H1 (cell line): ENCODE data around the gene FA2H.

Source experiments
- KDM4A ChIP-seq: IDR thresholded peaks from one replicate; pipeline ENCODE4 v1.7.1; 2012; ENCODE audit warnings: low read depth, mild to moderate bottlenecking, moderate library complexity, low read length, inconsistent platforms; ENCODE audit not compliant: severe bottlenecking
- POLR2AphosphoS5 ChIP-seq: IDR thresholded peaks from 2 replicates; pipeline ENCODE4 v1.6.1; 2011; ENCODE audit warnings: low read depth, low read length
- TEAD4 ChIP-seq: IDR thresholded peaks from 2 replicates; pipeline ENCODE4 v1.6.1; 2012; ENCODE audit warnings: low read depth, low read length, inconsistent platforms, mixed read lengths
- TF ChIP-seq, protein P1 (sequence below): IDR thresholded peaks from 2 replicates; pipeline ENCODE4 v1.6.1; 2012; ENCODE audit warnings: inconsistent platforms
- TF ChIP-seq, protein P2 (sequence below), 3 experiments: IDR thresholded peaks; 1 replicate in 2 of 3; 2 replicates in 1 of 3; pipeline versions ENCODE4 v1.5.1 to v1.6.1; 2011; ENCODE audit warnings: low read length in 3 of 3, mild to moderate bottlenecking in 3 of 3, inconsistent platforms in 2 of 3, low read depth in 1 of 3, moderate library complexity in 1 of 3; ENCODE audit not compliant: insufficient read depth in 1 of 3; ENCODE audit errors: control extremely low read depth in 1 of 3

DNA sequence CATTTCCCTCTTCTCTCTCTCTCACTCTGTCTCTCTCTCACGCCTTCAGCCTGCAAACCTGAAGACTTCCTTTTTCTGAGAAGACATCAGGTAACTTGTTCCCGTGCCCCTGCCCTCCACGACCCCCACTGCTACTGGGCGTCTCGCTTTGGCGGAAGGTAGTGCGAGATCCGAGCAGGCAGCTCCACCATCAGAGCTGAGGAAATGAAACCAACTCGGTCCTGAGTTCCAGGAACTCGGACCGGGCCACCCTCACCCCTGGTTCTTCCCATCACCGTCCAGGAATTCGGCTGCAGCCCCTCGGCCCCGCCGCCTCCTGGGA, 74.5 kb downstream of the FA2H start:
- TF ChIP-seq, protein P1, sequence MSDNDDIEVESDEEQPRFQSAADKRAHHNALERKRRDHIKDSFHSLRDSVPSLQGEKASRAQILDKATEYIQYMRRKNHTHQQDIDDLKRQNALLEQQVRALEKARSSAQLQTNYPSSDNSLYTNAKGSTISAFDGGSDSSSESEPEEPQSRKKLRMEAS: no peak
- TF ChIP-seq POLR2AphosphoS5 (no peak), TEAD4 (no peak), KDM4A (no peak)
- TF ChIP-seq, protein P2, sequence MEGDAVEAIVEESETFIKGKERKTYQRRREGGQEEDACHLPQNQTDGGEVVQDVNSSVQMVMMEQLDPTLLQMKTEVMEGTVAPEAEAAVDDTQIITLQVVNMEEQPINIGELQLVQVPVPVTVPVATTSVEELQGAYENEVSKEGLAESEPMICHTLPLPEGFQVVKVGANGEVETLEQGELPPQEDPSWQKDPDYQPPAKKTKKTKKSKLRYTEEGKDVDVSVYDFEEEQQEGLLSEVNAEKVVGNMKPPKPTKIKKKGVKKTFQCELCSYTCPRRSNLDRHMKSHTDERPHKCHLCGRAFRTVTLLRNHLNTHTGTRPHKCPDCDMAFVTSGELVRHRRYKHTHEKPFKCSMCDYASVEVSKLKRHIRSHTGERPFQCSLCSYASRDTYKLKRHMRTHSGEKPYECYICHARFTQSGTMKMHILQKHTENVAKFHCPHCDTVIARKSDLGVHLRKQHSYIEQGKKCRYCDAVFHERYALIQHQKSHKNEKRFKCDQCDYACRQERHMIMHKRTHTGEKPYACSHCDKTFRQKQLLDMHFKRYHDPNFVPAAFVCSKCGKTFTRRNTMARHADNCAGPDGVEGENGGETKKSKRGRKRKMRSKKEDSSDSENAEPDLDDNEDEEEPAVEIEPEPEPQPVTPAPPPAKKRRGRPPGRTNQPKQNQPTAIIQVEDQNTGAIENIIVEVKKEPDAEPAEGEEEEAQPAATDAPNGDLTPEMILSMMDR (IDR thresholded peaks at IDR 0.05; ENCODE audit: control extremely low read depth in 1 of 3, insufficient read depth in 1 of 3, low read depth in 1 of 3, low read length in 3 of 3): no peak
